GM12878 (cell line): ENCODE results near the gene CDC6.

ENCODE experiments used
- RFX5 ChIP-seq: IDR thresholded peaks from 2 replicates; pipeline ENCODE4 v1.6.1; 2011; ENCODE audit warnings: low read depth, low read length, improper control_type of control experiment
- TBL1XR1 ChIP-seq: IDR thresholded peaks from 2 replicates; pipeline ENCODE4 v1.6.1; 2012; ENCODE audit warnings: low read depth, low read length, improper control_type of control experiment
- TF ChIP-seq, protein P1 (sequence below), 3 experiments: IDR thresholded peaks in 2 of 3; conservative IDR thresholded peaks in 1 of 3; 2 replicates each; pipeline ENCODE4 v1.5.1; 2011; ENCODE audit warnings: low read depth in 3 of 3, low read length in 3 of 3, mild to moderate bottlenecking in 3 of 3, control low read depth in 2 of 3, moderate library complexity in 2 of 3, inconsistent platforms in 1 of 3, mixed read lengths in 1 of 3; ENCODE audit not compliant: control insufficient read depth in 2 of 3, insufficient read depth in 1 of 3; ENCODE audit errors: extremely low read depth in 1 of 3

DNA sequence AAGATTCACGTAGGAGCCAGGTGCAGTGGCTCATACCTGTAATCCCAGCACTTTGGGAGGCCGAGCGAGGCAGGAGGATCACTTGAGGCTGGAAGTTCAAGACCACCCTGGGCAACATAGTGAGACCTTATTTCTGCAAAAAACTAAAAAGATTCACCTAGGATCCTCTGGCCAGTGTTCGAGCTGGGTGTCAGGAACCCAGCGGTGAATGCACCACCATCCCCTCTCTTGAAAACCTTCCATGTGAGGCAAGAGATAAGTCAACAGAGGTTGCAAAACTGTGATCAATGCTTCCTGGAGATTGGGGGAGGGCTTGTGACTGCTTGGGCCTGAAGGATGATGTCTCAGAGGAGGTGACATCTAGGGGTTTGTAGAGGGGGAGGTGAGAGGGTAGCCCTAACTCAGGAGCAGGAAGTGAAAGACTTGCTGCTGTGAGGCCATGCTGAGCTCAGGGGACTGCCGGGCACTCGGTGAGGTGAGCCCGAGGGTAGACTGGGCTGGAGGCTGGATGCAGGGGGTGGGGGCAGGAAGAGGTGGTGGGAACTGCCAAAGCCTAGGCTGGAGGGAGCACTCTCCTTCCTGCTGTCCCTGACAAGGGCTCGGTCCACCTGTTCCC, 65.2 kb downstream of the CDC6 start:
- TF ChIP-seq TBL1XR1 (no peak), RFX5 (no peak)
- TF ChIP-seq, protein P1, sequence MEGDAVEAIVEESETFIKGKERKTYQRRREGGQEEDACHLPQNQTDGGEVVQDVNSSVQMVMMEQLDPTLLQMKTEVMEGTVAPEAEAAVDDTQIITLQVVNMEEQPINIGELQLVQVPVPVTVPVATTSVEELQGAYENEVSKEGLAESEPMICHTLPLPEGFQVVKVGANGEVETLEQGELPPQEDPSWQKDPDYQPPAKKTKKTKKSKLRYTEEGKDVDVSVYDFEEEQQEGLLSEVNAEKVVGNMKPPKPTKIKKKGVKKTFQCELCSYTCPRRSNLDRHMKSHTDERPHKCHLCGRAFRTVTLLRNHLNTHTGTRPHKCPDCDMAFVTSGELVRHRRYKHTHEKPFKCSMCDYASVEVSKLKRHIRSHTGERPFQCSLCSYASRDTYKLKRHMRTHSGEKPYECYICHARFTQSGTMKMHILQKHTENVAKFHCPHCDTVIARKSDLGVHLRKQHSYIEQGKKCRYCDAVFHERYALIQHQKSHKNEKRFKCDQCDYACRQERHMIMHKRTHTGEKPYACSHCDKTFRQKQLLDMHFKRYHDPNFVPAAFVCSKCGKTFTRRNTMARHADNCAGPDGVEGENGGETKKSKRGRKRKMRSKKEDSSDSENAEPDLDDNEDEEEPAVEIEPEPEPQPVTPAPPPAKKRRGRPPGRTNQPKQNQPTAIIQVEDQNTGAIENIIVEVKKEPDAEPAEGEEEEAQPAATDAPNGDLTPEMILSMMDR (IDR thresholded peaks at IDR 0.05 in 2 of 3, conservative IDR thresholded peaks at IDR 0.05 in 1 of 3; ENCODE audit: control insufficient read depth in 2 of 3, extremely low read depth in 1 of 3, insufficient read depth in 1 of 3, low read depth in 3 of 3, low read length in 3 of 3): no peak
